Measurements from ENCODE around the gene KDM6A. TPM values are rescaled to one million over a fixed set of nuclear protein-coding genes. Genes with fewer than 3 reads are reported as not detected.

The KDM6A gene
- total and polyA plus RNA-seq, 9 of the 15 experiments (the other 6 are each of a cell fraction or from before 2014, with no cell fraction given) = 8.4 to 34.3 (median 22.9) TPM

DNA sequence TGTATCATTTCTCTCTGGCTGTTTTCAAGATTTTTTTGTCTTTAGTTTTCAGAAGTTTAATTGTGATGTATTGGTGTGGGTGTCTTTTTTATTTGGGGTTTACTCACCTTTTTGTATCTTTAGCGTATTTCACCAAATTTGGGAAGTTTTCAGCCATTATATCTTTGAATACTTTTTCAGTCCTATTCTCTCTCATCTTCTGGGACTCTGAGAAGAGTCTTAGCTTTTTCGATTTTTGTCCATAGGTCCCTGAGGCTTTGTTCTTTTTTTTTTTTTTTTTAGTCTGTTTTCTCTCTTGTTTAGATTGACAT is 23.8 kb downstream of the KDM6A start:
- Histone ChIP-seq H3K27ac (ENCODE audit: extremely low read depth, low read depth, low read length) (no peak overlapping the region), H4K20me1 (replicated peaks; ENCODE audit: control insufficient read depth, insufficient read depth, low read length) (peaks cover 18% of the 10 kb centered on the region), H3K4me2 (ENCODE audit: insufficient read depth, low read length) (no peak overlapping the region), H3K27me3 (ENCODE audit: control insufficient read depth in 2 of 2, insufficient read depth in 2 of 2, low read length in 2 of 2) (no peaks in the 10 kb centered on the region), H3K4me3 (no peak overlapping the region), H2AFZ (ENCODE audit: low read depth, low read length) (no peak overlapping the region), H3K9ac (ENCODE audit: insufficient read depth in 1 of 2, low read depth in 2 of 2, low read length in 2 of 2) (no peak overlapping the region), H3K9me1 (ENCODE audit: control insufficient read depth, insufficient read depth, low read length) (peaks cover 5% of the 10 kb centered on the region), H3K4me1 (replicated peaks in 1 of 2; ENCODE audit: control insufficient read depth in 2 of 2, insufficient read depth in 2 of 2, low read length in 2 of 2) (peaks cover 13 to 21% of the 10 kb centered on the region in 2 experiments; a peak in 4 of 5 replicates), H3K79me2 (ENCODE audit: control insufficient read depth, insufficient read depth, low read length) (peaks cover 95% of the 10 kb centered on the region), H3K9me3 (replicated peaks; ENCODE audit: control insufficient read depth, insufficient read depth, low read depth, low read length) (no peaks in the 10 kb centered on the region), H3K36me3 (ENCODE audit: control insufficient read depth, insufficient read depth, low read length) (no peaks in the 10 kb centered on the region)
- intact Hi-C loops (cut with micrococcal nuclease) (no loop called here), in situ Hi-C loops (cut with MboI) (no loop called here)
- FAIRE-seq = no peak
- TF ChIP-seq JUNB (CRISPR knock-in tag; conservative IDR thresholded peaks at IDR 0.05) (no peak), ATF1 (CRISPR knock-in tag; IDR thresholded peaks at IDR 0.05) (no peak), ATF1 (tag; IDR thresholded peaks at IDR 0.05) (no peak), CREB5 (CRISPR knock-in tag; IDR thresholded peaks at IDR 0.05) (no peak), ASH1L (IDR thresholded peaks at IDR 0.05; ENCODE audit: borderline replicate concordance, low read depth, partially characterized antibody) (no peak), ZBED1 (IDR thresholded peaks at IDR 0.05) (no peak), ID3 (CRISPR knock-in tag; IDR thresholded peaks at IDR 0.05) (no peak), ID3 (tag; IDR thresholded peaks at IDR 0.05) (no peak), BHLHE40 (IDR thresholded peaks at IDR 0.05; ENCODE audit: low read length) (no peak), ZNF121 (CRISPR knock-in tag; conservative IDR thresholded peaks at IDR 0.05) (no peak)
- ATAC-seq = no peak
- 90% methylated on average over 2 of the region's 2 CpGs for WGBS (ENCODE audit: insufficient coverage, low coverage, missing lambda C conversion rate)
- no peak for DNase-seq (ENCODE audit: extremely low read depth in 1 of 4, low spot score in 3 of 4)
- POLR2A ChIA-PET = no interaction called here
- CTCF ChIA-PET (ENCODE audit: low intra/inter-chr PET ratio) = no interaction called here
- no TSS peak for BruUV-seq (replicated peaks)
